ENCODE measurements around the gene ZBTB6.

The ZBTB6 gene

DNA sequence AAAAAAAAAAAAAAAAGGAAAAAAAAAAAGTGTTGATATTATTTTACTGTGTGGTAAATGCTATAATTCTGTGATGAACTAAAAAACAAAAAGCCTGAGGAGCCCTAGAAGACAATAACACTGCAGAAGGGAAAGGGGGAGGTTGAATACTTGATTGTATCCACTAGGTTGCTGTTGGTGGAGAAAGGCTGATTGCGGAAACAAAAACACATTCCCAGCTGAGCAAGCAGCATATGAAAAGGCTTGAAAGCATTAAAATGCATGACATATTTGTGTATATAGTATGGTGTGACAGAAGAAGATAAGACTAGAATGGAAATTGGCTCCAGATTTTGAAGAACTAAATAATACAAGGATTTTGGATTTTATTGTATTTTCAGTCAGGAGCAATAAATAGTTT is 36.6 kb upstream of the ZBTB6 start:
- TF ChIP-seq, protein P1, sequence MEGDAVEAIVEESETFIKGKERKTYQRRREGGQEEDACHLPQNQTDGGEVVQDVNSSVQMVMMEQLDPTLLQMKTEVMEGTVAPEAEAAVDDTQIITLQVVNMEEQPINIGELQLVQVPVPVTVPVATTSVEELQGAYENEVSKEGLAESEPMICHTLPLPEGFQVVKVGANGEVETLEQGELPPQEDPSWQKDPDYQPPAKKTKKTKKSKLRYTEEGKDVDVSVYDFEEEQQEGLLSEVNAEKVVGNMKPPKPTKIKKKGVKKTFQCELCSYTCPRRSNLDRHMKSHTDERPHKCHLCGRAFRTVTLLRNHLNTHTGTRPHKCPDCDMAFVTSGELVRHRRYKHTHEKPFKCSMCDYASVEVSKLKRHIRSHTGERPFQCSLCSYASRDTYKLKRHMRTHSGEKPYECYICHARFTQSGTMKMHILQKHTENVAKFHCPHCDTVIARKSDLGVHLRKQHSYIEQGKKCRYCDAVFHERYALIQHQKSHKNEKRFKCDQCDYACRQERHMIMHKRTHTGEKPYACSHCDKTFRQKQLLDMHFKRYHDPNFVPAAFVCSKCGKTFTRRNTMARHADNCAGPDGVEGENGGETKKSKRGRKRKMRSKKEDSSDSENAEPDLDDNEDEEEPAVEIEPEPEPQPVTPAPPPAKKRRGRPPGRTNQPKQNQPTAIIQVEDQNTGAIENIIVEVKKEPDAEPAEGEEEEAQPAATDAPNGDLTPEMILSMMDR (IDR thresholded peaks at IDR 0.05; ENCODE audit: low read depth, low read length), result no peak
- no peak for DNase-seq (ENCODE audit: low read depth, low spot score)
- in situ Hi-C loops (cut with HindIII; ENCODE audit: low sequenced_read_pairs), result no loop called here
- H3K4me3 ChIP-seq (ENCODE audit: low read depth, low read length), result no peak overlapping the region

DNA sequence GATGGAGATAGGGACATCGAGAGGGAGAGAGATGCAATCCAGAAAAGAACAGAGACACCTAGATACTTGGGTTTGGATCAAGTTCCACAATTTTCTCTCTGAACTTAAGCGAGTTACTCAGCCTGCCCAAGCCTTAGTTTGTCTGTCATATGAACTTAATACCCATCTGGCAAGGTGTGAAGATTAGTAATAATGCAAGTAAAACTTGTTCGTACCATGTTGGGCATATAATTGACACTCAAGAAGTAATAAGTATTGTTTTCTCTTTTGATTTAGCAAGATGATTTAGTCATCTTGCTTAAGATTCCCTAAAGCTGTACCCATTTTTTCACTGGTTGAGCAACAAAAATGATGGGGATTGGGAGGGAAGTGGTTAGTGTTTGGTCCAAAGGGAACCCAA is 35.2 kb upstream of the ZBTB6 start:
- DNase-seq (ENCODE audit: low read depth, low spot score), result no peak
- no peak overlapping the region for H3K4me3 ChIP-seq (ENCODE audit: low read depth, low read length)
- TF ChIP-seq, protein P1 (IDR thresholded peaks at IDR 0.05; ENCODE audit: low read depth, low read length), result no peak
- in situ Hi-C loops (cut with HindIII; ENCODE audit: low sequenced_read_pairs), result no loop called here

DNA sequence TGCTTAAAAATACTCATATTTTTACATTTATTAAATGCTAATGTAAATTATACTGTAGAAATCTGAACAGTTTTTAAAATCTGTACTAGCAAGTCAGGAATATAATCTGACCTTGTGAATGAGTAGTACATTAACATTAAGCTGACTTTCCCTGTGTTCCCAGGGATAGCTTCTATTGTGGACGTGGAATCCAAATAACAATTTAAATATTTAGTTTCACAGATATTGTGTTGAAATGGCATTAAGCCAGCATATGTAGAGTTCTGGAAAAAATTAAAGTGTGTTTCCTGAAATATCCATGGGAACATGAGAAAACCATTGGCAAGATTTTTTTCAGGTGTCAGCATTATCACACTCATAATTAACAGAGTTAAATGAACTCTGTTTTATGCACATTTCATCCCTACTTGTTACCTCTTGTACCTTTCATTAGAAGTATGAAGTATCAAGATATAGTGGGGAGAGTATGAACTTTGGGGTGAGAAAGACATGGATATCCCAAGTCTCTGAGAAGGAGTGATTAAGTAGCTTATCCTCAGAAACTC is 33.4 kb upstream of the ZBTB6 start:
- H3K4me3 ChIP-seq (ENCODE audit: low read depth, low read length), result no peak overlapping the region
- TF ChIP-seq, protein P1 (IDR thresholded peaks at IDR 0.05; ENCODE audit: low read depth, low read length), result no peak
- in situ Hi-C loops (cut with HindIII; ENCODE audit: low sequenced_read_pairs), result no loop called here
- no peak for DNase-seq (ENCODE audit: low read depth, low spot score)

DNA sequence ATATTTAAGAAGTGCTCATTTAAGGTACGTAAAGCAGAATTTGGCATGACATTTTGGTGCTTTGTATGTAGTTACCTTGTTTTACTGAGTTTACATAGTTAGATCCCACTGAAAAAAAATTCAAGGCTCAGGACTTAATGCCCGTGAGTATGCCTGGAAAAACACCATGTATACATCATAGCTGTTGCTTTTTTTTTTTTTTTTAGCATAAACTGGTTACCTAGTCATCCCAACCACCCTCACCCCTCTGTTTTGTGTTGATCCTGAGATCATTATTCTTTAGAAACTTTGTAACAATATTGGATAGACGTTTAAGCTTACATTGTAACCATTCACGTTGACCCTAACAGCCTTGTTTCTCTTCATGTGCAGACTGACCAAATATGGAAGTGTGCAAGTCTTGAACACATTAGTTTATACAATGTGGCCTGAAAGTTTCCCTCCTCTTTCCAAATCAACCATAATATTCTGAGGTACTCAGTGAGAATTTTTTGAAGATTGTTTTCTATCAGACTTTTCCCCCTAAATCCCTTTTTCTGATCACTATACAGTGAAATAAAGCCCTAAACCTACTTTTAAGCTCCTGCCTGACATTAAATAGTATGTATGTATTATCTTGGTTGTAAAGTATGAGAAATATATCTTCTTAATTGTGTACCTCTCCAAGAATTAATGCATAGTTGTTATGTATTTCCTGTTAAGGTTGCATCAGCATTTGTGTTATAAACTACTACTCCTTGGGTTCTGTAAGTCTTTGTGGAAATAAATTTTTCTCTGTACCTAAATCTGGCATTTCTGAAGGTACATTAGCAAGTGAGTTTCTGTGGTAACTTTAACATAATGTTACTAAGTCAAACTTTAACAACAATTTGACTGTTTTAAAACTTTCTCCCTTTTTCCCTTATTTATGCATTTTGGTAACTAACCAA is 32.1 kb upstream of the ZBTB6 start:
- TF ChIP-seq, protein P1 (IDR thresholded peaks at IDR 0.05; ENCODE audit: low read depth, low read length), result no peak
- no peak for DNase-seq (ENCODE audit: low read depth, low spot score)
- H3K4me3 ChIP-seq (ENCODE audit: low read depth, low read length), result no peak overlapping the region
- in situ Hi-C loops (cut with HindIII; ENCODE audit: low sequenced_read_pairs), result no loop called here

DNA sequence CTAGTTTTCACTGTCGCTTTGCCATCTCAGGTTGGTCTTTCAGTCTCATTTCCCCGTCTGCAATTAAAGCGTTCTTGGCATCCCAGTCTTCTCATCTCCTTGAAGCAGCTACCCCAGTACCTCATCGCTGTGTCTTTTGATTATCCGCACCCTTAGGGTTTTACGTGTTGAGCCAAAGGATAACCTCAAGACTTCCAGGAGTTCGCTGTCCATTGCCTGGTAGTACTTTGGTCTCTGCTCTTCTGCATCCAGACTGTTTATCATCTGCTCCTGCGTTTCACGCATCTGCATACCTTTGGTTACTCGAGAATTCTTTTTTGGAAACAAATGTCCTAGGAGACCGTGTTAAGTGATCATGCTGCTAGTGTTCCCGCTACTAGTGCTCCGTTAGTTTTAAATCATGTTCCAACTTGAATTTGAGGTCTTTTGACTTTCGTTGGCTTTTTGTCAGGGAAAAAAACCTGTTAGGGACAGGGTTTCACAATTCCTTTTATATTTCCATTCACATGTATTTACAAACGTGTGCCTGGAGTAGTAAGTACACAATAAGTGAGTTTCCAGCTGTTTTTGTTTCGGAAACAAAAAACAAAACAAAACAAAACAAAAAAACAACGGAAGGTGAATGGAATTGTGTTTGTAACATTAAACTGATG is 28.6 kb upstream of the ZBTB6 start:
- TF ChIP-seq, protein P1 (IDR thresholded peaks at IDR 0.05; ENCODE audit: low read depth, low read length), result no peak
- in situ Hi-C loops (cut with HindIII; ENCODE audit: low sequenced_read_pairs), result no loop called here
- peak; percentile 58 for DNase-seq (ENCODE audit: low read depth, low spot score)
- H3K4me3 ChIP-seq (ENCODE audit: low read depth, low read length), result peak overlapping the region; percentile 97

DNA sequence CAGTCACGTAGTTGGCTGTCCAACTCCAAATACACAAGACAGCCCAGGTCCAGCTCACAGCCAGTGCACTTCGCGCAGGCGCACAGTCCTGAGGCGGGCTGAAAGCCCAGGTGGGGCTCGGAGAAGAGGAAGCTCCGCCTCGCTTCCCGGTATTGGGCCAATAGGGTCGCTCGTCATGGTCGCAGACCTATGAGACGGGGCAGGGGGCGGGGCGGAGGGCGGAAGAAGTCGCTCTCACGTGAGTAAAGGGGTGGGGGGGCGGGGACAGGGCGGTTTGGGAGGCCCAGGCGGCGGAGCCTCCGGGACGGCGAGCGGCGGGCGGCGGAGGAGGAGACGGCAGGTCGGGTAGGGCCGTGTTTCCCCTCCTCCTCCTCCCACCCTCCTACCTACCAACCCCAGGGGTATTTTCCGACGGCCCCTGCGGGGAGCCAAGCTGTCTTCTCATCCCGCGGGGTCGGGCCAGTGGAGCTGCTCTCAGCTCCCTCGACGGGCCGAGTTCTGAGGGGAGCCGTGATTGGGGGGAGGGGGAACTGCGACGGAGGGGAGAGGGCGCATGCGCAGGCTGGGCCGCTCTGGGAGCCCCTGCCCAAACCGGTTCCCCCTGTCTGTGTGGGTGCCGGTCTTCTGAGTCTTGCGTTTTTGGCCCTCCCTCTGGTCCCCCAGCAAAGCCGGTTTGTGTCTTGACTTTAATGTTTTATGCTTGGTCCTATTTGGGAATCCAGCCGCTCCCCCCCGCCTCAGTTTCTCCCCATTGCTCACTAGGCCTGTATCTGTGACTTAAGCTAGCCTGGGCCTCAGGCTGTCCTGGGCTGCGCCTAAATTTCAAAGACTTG is 27.8 kb upstream of the ZBTB6 start, which contains the start of gene RABGAP1:
Gene RABGAP1 (plus strand): TSS at position 272 of the 833 bp plus-strand sequence. CDS start 16,040 bp downstream, outside the sequence.
- TF ChIP-seq, protein P1 (IDR thresholded peaks at IDR 0.05; ENCODE audit: low read depth, low read length), result no peak
- DNase-seq (ENCODE audit: low read depth, low spot score), result peak; percentile 99
- peak within 1 kb of the TSS; percentile 97 for H3K4me3 ChIP-seq (ENCODE audit: low read depth, low read length)
- in situ Hi-C loops (cut with HindIII; ENCODE audit: low sequenced_read_pairs), result no loop called here
